Ovary (tissue), 9 donors: ENCODE data around the gene LEPR. TPM values are rescaled to one million over a fixed set of nuclear protein-coding genes. Genes with fewer than 3 reads are reported as not detected.

ENCODE experiments used
- DNase-seq, 5 donors: peaks; one replicate each; pipeline ENCODE4 v3.0.0-alpha.2; 2019 to 2020
- H3K27ac ChIP-seq, 2 donors: fragments of 200-600 bp; one replicate each; pipeline versions ENCODE4 v1.5.1 to v1.8.0; 2019 to 2022
- H3K27me3 ChIP-seq: fragments of 200-600 bp; one replicate; pipeline ENCODE4 v1.8.0; 2022
- H3K36me3 ChIP-seq: fragments of 200-600 bp; sonication (generic); one replicate; pipeline ENCODE4 v1.5.1; 2019
- H3K4me1 ChIP-seq: one replicate; pipeline ENCODE4 v1.8.1; 2013; ENCODE audit warnings: mild to moderate bottlenecking, moderate library complexity; ENCODE audit not compliant: insufficient read depth
- H3K4me3 ChIP-seq: fragments of 200-600 bp; sonication (generic); one replicate; pipeline ENCODE4 v1.5.1; 2017
- H3K9me3 ChIP-seq, 2 donors: fragments of 200-600 bp in 1 of 2; sonication (generic) in 1 of 2; one replicate each; pipeline versions ENCODE4 v1.5.1 to v1.8.1; 2013 to 2019; ENCODE audit warnings: mild to moderate bottlenecking in 1 of 2, moderate library complexity in 1 of 2
- CTCF ChIP-seq, 3 donors: fragments of 450-650 bp in 2 of 3; fragments of 200-600 bp in 1 of 3; IDR thresholded peaks; one replicate each; pipeline versions ENCODE4 v1.5.1 to v1.8.0; 2016 to 2022; ENCODE audit warnings: antibody characterized with exemption in 3 of 3, mild to moderate bottlenecking in 1 of 3
- EP300 ChIP-seq: sonication (generic); formaldehyde crosslinking; IDR thresholded peaks from one replicate; pipeline ENCODE4 v1.6.1; 2017; ENCODE audit warnings: antibody characterized with exemption
- POLR2A ChIP-seq: fragments of 450-650 bp; IDR thresholded peaks from one replicate; pipeline ENCODE4 v1.6.1; 2017; ENCODE audit warnings: antibody characterized with exemption, mild to moderate bottlenecking, moderate library complexity
- WGBS, 3 donors: extraction: QIAGEN DNeasy Blood & Tissue Kit in 1 of 3; methylation state at CpG; one replicate each; pipeline versions ENCODE4 v1.1.5 to v1.1.7; 2013 to 2017; 5-methylcytosine and 5-hydroxymethylcytosine counted together
- intact Hi-C, 4 donors: fragments of 100-400 bp; cut with DNase I; formaldehyde crosslinking; loops; one replicate each; pipeline versions ENCODE4 v1.11.0 to v1.15.1; 2022 to 2023
- polyA plus RNA-seq, 2 donors: library from polyadenylated mRNA; stranded (reverse); fragments of 200-250 nt in 1 of 2; fragments of 350-450 nt in 1 of 2; fragmentation: Illumina TruSeq in 1 of 2; extraction: RNeasy Lipid Tissue Mini Kit (QIAGEN cat#74804) in 1 of 2; gene quantifications; one replicate each; pipeline ENCODE4 v1.2.3, GENCODE V29; 2013 to 2014
- total RNA-seq, 7 donors: library from RNA; depleted of rRNA in 2 of 7; stranded (reverse); fragments of >200 nt in 2 of 7; fragmentation: NEBNext Ultra II Directional in 3 of 7; extraction: Animal tissue kit (Norgen Biotek cat#: 25700) in 3 of 7; gene quantifications; one replicate each; pipeline versions ENCODE4 v1.1.0 to v1.2.4, GENCODE V29; 2016 to 2023
- donor health status: DM: no; HTN: no; CAD: no; lungs with moderate emphysema.
- donor health status: DM: no; HTN: no; CAD: no.
- donor health status: Bipolar disorder and iron deficiency.
- donor health status: DM: yes; HTN: yes; CAD: no.
- donor health status: DM: no; HTN: no; CAD: no.
- donor health status: DM: yes; HTN: yes; CAD: no.

The LEPR gene
- total and polyA plus RNA-seq, 9 donors, result 21.2 to 108 (median 29.2) TPM

- H3K27me3 ChIP-seq, result no peaks in the 10 kb centered on the region
- no peaks in the 10 kb centered on the region for H3K36me3 ChIP-seq
- H3K4me3 ChIP-seq, result no peak overlapping the region
- no peak for DNase-seq
- H3K9me3 ChIP-seq, result no peaks in the 10 kb centered on the region
- TF ChIP-seq CTCF (IDR thresholded peaks at IDR 0.05) (no peak), POLR2A (no peak), EP300 (no peak)
- WGBS, 3 donors, result 85 to 91% (median 86%) methylated on average over 3 of the region's 3 CpGs
- H3K4me1 ChIP-seq, result no peaks in the 10 kb centered on the region
- H3K27ac ChIP-seq, result no peak overlapping the region
- intact Hi-C loops, result loop anchor here in 1 of 4 donors (5.0 kb wide), 1 partner anchor 253 kb away; no protein-coding TSS in a partner anchor
Observed at GRCh38 chr1:65434760-65435159, 14.3 kb downstream of the LEPR start.

- Histone ChIP-seq H3K4me1 (no peaks in the 10 kb centered on the region), H3K27ac (no peak overlapping the region), H3K36me3 (no peaks in the 10 kb centered on the region), H3K9me3 (no peaks in the 10 kb centered on the region), H3K27me3 (no peaks in the 10 kb centered on the region), H3K4me3 (no peak overlapping the region)
- WGBS, 3 donors, result 40 to 49% (median 47%) methylated on average over 2 of the region's 2 CpGs
- TF ChIP-seq EP300 (no peak), CTCF (IDR thresholded peaks at IDR 0.05) (no peak), POLR2A (no peak)
- no peak for DNase-seq
- intact Hi-C loops, result no loop called here
Observed at GRCh38 chr1:65435987-65436386, 15.5 kb downstream of the LEPR start.

GRCh38 chr1:65437616-65438015 lies 17.1 kb downstream of the LEPR start:
- H3K4me3 ChIP-seq, result no peak overlapping the region
- WGBS, 3 donors, result 96 to 97% (median 96%) methylated on average over 7 of the region's 7 CpGs
- TF ChIP-seq EP300 (no peak), POLR2A (no peak), CTCF (IDR thresholded peaks at IDR 0.05) (no peak)
- no peak overlapping the region for H3K27ac ChIP-seq
- H3K4me1 ChIP-seq, result peaks cover 1% of the 10 kb centered on the region
- no peak for DNase-seq
- no peaks in the 10 kb centered on the region for H3K36me3 ChIP-seq
- intact Hi-C loops, result no loop called here
- no peaks in the 10 kb centered on the region for H3K9me3 ChIP-seq
- no peaks in the 10 kb centered on the region for H3K27me3 ChIP-seq

GRCh38 chr1:65440322-65440900 lies 19.9 kb downstream of the LEPR start:
- no peaks in the 10 kb centered on the region for H3K9me3 ChIP-seq
- intact Hi-C loops, result no loop called here
- no peaks in the 10 kb centered on the region for H3K27me3 ChIP-seq
- H3K36me3 ChIP-seq, result no peaks in the 10 kb centered on the region
- H3K27ac ChIP-seq, result no peak overlapping the region
- WGBS, 3 donors, result 70 to 74% (median 72%) methylated on average over 12 of the region's 12 CpGs
- peaks cover 1% of the 10 kb centered on the region for H3K4me1 ChIP-seq
- no peak for DNase-seq
- TF ChIP-seq CTCF (IDR thresholded peaks at IDR 0.05) (no peak), POLR2A (no peak), EP300 (no peak)
- no peak overlapping the region for H3K4me3 ChIP-seq
